Stimulated activated CD8-positive, alpha-beta memory T cell treated with anti-CD3 and anti-CD28 coated beads, Interleukin-12 subunit alpha, Interleukin-12 subunit beta, amount 100 ng/mL, for 24 hours (primary cell): Measurements from ENCODE around the gene KIRREL3.

Source experiments
- DNase-seq: peaks from one replicate; pipeline ENCODE4 v3.0.0-alpha.2; 2020; ENCODE audit errors: extremely low read depth

KIRREL3 gene

DNA sequence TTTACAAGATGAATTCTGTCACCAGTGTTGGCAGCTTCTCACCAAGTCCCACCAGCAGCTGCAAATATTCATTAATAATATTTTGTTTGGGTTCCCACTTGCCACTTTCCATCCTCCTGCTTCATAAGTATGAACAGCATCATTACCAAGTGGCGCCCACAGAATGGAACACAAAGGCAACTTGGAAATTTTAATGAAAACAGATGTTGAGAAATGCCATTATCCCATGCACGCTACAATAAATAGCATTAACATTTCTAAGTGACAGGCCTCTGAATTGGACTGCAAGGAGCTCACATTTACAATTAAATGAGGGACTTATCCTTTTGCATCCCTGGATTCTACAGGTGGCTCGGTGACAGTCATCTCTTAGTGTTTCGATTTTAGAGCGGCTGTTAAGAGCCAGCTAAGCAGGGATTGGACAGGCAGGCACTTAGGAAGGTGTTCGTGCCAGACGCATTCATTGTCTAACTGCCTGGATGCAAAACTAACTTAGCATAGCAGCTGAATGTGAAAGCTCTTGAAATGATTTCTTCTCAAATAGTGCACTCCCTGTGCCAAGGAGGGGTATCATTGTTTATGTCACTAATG is 170.3 kb downstream of the KIRREL3 start:
- no peak for DNase-seq

DNA sequence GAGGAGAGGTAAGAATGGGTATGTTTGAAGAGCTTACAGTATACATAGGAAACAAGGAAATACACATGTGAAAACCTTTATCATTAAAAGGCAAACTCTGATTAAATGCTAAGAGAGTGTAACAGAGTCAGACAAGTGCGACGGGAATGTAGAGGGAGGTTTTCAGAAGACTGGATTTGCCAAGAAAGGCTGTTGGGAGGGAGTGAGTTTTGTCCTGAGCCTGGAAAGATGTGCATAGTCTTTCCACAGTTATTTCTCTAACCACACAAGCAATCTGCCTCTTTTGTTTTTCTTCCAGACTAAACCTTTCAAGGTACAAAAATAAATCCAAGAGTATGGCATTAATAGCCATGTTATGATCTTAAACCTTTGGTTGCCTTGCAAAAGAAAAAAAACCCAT is 170.9 kb downstream of the KIRREL3 start:
- DNase-seq: no peak

DNA sequence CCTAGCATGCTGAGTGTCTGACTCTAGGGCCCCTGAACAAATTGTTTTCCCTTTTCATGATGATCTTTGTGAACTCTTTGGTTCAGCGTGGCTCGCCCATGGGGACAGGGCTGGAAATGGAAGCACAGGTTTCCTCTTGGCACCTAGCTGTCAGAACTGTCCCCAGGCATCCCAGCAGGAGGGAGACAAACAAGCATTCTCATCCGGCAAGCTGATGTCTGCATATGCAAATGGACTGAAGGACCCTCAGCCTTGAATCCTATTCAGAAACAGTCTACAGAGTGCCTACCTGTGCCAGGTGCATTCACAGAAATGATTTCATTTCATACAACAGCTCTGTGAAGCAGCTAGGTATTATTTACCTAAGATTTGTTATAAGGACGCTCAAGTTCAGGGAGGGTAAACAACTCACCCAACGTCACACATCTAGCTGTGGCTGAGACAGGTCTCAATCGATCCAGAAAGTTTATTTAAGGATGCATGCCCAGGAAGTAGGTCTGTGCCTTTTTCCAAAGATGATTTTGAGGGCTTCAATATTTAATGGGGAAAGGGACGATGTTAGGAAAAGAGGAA is 176.4 kb downstream of the KIRREL3 start:
- DNase-seq: no peak

DNA sequence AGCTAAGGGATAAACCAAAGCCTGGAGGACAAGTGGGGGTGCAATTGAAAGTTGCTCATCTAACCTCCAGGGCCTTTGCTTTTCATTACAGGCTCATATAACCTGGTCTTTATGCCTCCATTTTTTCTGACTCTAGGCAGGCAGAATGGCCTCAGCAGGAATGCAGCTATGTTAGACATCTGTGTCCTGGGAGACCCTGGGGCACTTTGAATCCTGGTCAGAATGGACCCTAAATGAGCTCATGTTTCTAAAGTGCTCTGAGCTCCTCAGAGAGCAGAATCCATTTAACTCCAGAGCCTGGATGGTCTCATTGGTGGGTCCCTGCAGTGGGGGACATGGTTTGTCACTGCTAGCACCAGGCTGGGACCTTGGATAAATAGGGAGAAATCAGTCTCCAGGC is 177.3 kb downstream of the KIRREL3 start:
- DNase-seq: no peak

DNA sequence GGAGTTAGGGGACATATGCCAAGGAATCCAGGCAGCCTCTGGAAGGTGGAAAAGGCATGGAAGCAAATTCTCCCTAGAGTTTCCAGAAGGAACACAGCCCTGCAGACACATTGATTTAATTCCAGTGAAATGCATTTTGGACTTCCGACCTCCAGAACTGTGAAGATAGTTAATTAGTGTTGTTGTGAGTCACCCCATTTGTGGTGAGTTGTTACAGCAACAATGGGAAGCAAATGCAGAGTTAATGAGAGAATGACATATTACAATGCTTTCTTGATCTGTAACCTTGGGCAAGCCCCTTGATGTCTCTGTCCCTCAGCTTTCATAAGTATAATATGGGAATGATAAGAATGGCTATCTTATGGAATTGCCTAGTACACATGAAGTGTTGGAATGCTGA is 178.7 kb downstream of the KIRREL3 start:
- no peak for DNase-seq

DNA sequence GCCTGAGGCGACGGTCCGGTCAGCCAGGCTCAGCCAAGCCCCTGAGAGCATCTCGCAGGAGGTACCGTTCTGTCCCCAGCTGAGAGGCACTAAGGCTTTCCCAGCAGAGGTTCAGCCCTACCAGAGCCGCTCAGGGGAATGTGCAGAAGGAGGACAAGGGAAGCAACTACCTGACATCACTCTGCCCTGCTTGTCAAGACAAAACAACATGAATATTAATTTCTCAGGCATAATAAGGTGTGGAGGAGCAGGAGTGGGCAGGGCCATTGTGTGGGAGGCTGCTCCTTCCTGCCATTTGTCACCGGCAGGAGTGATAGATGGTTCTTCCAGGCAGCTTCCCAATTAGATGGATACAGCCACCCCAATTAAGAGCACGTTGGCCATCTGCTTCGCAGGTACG is 181.4 kb downstream of the KIRREL3 start:
- no peak for DNase-seq

DNA sequence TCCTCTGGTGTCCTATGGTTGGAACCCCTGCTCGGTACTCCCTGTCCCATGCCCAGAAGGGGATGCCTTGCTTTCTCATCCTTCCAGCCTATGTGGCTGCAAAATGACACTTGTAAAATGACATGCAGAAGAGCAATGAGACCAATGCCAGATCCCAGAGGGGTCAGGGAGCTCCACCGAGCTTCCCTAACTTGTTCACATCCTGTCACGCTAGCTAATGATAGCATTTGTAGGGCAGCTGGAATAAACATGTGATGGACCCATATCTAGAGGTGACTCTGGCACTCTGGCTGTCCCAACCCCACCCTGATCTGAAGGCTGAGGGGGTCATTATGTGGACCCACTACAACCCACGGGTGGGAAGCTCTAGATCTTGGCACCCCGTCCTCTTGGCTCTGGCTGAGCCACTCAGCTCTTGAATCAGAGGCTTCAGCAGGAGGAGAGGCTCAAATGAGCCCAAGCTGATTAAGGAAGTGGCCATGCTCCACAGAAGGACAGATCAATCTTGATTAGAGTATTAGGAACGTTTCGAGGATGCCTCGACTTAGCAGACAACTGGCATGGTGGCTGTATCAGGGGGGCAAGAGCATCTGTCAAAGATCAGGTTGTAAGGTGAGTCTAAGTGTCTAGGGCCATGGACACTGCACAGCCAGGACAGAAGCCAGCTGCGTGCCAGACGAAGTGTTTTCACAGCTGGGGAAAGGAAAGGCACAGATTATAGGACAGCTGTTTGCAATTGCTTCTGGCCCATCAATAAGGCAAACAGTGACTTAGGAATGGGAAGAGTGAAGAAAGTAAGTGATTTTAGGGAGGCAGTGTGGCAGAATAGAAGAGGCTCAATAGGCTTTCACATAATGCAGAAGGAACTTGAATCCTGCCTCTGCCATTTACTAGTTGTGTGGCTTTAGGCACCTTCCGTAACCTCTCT is 182.8 kb downstream of the KIRREL3 start:
- no peak for DNase-seq

DNA sequence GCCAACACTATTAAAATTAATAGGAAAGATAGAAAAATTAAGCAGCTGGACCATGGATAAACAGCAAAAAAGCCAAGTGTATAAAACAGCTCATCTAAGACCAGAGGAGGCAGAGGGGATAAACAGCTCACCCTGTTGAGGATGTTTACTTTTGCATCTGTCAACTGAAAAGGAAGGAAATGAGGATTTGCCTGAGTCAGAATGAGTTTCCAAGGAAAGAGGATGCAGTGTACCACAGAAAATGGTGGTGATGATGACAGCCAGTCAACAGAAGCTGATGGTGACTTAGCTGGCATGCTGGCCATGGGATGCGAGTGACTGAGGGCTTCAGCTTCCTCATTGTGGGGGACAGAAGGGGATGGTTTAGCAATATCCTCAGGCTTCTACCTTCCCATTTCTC is 183.5 kb downstream of the KIRREL3 start:
- DNase-seq: no peak

DNA sequence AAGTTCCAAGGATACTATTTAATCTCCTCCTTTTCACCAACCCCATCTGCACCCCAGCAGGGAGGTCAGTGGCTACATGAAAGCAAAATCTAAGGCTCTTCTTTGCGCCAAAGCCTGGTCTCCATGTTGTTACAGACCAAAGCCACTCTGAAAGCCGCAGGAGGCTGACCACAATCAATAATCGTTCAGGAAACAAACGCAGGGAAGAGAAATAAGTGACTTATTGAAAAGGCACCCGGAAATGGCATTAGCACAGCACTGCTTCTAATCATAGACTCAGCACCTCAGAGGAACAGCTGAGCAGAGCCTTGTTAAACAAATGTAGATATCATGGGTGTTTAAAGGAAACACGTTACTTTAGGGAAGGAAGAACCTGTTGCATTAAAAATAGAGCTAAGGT is 183.9 kb downstream of the KIRREL3 start:
- no peak for DNase-seq

DNA sequence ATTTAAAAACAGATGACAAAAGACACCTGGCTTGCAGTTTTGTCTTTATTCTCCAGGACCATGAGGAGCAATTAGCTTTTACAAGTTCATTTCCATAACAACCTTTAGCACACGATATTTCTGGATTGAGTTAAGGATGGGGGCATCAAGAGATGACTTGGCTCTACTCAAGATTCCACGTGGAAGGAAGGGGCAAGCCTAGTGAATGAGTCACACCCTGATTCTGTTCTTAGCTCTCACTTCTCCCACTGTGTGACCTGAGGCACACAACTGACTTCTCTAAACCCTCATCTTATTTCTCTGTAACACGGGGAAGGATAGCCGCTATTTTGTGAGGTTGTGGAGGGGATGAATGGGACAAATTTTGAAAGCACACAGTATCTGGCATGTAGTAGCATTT is 185.5 kb downstream of the KIRREL3 start:
- DNase-seq: no peak

DNA sequence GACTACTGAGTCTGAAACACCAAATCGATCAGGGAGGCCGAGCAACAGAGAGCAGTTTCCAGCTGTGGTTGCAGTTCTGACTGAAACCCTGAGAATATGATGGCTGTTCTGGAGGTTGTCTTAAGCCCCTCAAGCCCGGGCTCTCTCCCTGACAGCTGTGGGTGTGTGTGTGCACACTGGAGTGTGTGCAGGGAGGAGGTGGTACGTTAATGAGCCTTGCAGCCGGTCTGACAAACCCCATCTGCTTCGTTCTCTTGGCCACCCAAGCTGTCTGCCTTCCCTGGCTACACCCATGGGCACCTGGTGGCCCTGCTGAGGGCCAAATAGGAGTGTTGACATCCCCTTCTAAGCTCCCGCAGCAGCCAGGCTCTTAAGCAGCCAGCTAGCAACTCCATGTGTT is 189.8 kb downstream of the KIRREL3 start:
- no peak for DNase-seq

DNA sequence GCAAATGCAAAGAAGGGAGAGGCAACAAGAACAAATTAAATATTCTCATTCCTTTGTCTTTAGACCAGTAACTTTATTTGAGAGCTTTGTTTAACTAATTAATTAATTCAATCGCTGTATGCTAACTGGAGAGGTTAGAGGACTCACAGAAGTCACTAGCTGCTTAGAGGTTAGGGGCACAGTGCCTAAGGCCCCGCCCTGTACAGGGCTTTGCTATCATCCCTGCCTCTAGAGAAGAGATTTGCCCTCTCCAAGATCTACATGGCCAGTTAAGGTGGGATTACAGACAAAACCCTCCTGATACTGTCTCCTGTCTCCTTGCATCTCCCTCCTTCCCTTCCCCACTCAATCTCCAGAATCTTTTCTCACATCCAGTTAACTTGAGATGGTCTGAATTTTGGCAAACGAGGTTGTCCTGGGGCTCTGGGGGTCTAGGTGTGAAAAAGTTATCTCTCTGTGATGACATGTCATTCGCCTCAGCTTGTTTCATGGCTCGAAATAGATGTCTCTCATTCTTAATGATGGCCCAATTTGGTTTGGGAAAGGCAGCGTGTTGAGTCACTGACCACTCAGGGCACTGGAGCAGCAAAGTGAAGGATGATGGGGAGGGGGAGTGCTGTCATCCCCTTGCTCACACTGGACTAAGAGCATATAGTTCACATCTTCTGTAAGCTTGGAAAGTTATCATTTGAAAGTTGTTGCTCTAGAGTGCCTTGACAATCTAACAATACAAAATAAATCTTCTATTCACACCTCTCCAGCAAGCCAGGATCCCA is 190.9 kb downstream of the KIRREL3 start:
- no peak for DNase-seq

DNA sequence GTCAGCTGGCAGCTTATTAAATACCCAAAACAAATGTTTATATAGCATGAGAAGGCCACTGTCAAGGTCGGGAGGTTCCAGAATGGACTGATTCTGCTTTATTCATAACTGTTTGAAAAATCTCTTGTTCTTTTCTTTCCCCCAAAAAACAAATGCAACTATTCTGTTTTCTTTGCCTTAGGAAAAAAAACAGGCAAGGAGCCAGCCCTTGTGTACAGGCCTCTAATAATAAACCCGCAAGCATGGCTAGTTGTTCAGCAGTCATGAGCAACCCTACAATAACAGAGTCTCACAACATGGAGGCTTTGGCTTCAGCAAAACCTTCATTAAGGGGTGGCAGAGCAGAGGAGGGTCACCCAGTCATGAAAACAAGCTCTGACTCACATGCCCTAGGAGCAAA is 191.7 kb downstream of the KIRREL3 start:
- no peak for DNase-seq

DNA sequence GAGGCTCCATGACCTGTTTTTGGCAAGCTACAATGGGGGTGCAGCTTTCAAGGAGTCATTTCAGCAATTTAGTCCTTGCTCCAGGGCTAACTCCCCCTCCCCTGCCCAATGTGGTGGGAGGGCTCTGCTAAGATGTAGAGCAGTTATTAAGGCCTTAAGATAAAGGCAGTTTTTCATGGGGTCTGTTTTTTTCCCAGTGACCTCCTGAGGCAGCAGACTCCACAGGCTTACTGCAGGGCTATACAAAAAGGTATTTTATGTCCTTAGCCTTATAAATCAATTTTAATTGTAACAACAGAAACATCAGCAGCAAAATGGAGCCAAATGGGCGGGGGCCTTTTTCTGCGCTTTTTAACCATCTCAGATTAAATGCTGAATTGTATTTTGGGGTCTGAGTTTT is 192.3 kb downstream of the KIRREL3 start:
- DNase-seq: no peak

DNA sequence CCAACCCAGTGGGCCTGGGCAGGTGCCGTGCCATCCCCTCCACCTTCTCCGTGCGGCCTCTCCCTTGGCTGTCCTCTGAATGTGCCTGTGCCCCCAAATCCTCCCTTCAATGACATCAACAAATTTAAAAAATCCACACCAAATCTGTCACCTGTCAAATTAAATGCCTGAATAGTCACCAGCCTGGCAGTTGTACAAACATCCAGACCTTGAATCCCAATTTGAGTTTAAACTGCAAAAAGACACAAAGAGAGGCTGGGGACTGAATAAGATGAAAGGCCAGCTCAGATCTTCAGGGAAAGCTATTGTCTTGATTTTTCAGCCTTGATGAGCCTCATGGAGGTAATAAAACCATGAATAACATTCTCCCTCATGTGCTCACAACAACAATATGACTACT is 194.7 kb downstream of the KIRREL3 start:
- DNase-seq: no peak

DNA sequence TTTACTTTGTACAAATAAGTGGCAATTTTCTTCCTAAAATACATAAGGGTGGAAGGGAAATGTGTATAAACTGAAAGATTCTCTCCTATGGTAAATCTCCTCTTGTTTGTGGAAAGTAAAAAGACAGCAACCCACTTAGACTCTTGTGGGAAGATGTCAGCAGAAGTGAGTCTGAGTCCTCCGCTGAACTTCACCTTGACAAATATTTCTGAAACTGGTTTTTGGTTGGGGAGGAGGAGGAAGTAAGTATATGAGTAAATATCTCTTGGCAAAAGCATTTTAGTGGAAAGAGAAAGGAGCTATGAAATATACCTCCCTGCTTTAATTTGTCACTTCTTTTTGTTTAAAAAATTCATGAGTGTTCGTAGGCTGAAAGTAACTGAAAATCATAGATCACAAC is 196.2 kb downstream of the KIRREL3 start:
- DNase-seq: no peak

DNA sequence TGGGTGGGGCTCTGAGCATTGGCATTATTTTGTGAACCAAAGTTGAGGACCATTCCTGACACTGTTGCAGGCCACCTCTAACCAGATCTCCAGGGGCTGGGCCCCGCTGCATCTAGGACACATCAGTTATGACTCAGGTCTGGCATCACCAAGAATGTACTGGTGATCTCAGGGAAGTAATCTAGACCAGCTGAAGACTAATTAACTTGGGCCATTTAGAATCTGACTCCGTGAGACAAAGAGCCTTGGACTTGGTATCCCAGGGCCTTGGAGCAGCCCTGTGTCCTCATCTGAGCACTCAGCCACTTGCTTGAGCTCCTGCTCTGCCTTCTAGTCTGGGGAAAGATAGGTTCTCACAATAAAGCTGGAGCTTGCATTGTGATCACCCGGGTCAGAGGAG is 200.6 kb downstream of the KIRREL3 start:
- DNase-seq: no peak

DNA sequence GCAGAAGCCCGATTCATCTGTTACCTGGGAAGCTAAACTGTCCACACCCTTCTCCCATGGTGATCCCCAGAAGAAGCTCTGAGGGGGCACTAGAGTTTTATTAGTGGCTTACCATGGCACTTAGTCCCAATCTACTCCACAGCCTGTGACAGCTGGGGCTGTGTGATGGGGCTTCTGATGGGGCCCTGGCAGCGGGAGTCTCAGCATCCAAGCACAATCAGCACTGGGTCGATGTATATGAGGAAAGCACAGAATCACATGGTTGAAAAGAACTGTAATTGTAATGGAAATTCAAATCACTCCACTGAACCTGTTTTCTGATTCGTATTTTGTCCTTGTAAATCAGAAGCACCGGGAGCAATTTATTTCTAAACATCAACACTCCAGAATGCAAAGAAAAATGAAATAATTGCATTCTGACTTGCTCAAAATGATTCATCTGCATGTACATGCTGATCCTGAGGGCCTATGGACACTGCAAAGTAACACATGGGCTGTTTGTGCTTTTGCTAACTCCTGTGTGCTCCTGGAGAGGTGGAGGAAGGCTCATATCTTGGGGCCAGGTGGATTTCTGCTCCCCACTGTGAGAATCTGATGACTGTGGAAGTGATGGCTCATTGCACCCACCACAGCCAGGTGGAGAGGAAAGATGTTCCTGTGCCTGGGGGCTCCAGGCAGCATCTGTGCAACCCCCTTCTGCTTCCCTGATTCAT is 203.0 kb downstream of the KIRREL3 start:
- DNase-seq: no peak

DNA sequence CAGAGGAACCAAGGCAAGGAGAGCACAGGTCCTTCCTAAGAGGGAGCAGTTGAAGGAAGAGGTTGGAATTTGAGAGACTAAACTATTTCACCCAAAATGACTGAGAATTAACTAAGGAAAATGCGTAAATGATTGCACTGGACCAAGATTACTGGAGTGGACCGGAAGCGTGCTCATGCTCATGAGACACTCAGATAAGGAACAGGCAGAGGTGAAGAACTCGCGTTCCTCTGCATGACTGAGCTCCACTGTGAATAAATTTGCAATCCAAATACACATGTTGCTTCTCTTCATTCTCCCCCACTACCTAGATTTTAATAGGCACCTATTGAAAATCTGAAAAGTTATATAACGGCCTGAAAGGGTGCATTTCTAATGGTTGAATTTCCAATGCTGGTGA is 207.0 kb downstream of the KIRREL3 start:
- no peak for DNase-seq

DNA sequence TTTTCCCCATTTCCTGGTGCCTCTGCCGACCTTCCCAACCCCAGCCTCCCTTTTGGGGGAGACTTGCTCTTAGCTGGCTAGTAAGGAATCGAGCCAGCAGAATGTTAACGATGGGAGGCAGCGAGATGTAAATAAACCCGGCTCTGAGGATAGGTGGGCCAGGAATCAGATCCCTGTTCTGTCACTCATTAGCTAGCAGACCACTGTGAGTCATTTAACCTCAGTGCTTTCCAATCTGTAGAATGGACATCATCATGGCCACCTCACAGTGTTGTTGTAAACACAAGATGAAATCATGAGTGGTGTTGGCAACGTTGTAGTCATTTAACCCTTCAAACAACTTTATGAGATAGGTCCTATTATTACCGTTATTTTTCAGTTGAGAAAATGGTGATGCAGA is 208.6 kb downstream of the KIRREL3 start:
- DNase-seq: no peak

DNA sequence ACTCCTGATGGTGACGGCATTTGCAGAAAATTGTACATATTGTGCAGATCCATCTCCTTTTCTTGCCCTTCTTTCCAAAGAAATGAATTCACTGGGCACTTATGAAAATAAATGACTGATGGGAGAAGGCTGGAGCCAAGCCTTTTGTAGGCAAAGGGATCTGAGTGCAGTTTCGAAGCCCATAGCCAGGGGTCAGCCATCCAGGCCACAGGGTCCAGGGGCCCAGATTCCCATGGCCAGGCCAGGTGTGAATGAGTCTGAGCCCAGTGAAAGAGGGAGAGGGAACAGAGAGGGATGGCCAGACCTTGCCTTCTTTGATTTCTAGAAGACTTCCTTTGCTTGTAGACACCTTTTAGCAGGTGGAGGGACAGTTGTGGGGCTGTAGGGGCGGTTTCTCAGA is 209.1 kb downstream of the KIRREL3 start:
- no peak for DNase-seq
